Chondrocyte (in vitro differentiated cells): ENCODE measurements around the gene LIG4. TPM values are rescaled to one million over a fixed set of nuclear protein-coding genes. Genes with fewer than 3 reads are reported as not detected.

Source experiments
- DNase-seq: peaks from one replicate; pipeline ENCODE4 v3.0.0; 2021; ENCODE audit warnings: mixed read lengths, low spot score
- H3K27ac Mint-ChIP-seq: one replicate; pipeline ENCODE4 v1.8.0; 2021; ENCODE audit warnings: mild to moderate bottlenecking, moderate library complexity, mixed read lengths; ENCODE audit not compliant: unreplicated experiment
- H3K27me3 Mint-ChIP-seq: 2 replicates; pipeline ENCODE4 v1.8.0; 2021; ENCODE audit warnings: low read depth, mixed read lengths
- H3K36me3 Mint-ChIP-seq: 2 replicates; pipeline ENCODE4 v1.8.0; 2021; ENCODE audit warnings: low read depth, mixed read lengths
- H3K4me1 Mint-ChIP-seq: 2 replicates; pipeline ENCODE4 v1.8.0; 2021; ENCODE audit warnings: low read depth, mild to moderate bottlenecking, mixed read lengths
- H3K4me3 Mint-ChIP-seq: one replicate; pipeline ENCODE4 v1.8.0; 2021; ENCODE audit warnings: mild to moderate bottlenecking, moderate library complexity, mixed read lengths; ENCODE audit not compliant: unreplicated experiment
- H3K9me3 Mint-ChIP-seq: 2 replicates; pipeline ENCODE4 v1.8.0; 2021; ENCODE audit warnings: low read depth, mixed read lengths
- long read RNA-seq: library from polyadenylated mRNA; stranded (forward); transcript quantifications from one replicate; pipeline ENCODE4 v2.0.0, GENCODE V29; 2021
- total RNA-seq: library from RNA; stranded (reverse); gene quantifications from 3 replicates; pipeline ENCODE4 v1.2.1, GENCODE V29; 2021
- TF ChIP-seq, protein P1 (sequence below): fragments of 200-600 bp; sonication (generic); IDR thresholded peaks from 2 replicates; pipeline ENCODE4 v1.5.0; 2021; ENCODE audit warnings: antibody characterized with exemption, mild to moderate bottlenecking, moderate library complexity

Gene LIG4
- total RNA-seq: 10.2 to 13.3 TPM (median 10.7 TPM) in 3 replicates
- long read RNA-seq, full-length matches to known transcripts: 17 of 23 reads
- long read RNA-seq, partial matches to known transcripts: 0 of 23 reads
- long read RNA-seq, other reads (novel, unspliced or antisense): 6 of 23 reads

DNA sequence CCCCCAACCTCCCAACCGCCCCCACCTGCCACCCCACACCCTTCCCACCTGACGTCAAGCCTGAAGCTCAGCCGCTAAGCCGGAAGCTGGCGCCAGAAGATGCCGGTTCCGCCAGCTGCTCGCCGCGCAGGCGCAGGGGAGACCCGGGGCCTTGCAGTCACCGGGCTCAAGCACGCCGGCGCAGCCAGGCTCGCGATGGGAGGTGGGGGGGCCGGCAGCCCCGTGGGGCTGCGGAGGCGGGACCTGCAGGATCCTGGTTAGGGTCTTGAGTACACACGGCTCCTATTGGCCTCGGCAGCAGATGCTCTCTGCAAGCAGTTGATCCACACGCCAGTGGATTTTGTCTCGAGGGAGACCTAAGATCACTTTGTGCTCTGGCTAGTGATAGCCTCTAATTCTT is at the start of gene LIG4:
LIG4 (minus strand) TSS at position 101 of the 400 bp plus-strand sequence. CDS start 4,268 bp downstream, outside the sequence.
- no peaks in the 10 kb centered on the region for H3K27me3 Mint-ChIP-seq
- H3K4me1 Mint-ChIP-seq: peaks cover 45% of the 10 kb centered on the region
- TF ChIP-seq, protein P1, sequence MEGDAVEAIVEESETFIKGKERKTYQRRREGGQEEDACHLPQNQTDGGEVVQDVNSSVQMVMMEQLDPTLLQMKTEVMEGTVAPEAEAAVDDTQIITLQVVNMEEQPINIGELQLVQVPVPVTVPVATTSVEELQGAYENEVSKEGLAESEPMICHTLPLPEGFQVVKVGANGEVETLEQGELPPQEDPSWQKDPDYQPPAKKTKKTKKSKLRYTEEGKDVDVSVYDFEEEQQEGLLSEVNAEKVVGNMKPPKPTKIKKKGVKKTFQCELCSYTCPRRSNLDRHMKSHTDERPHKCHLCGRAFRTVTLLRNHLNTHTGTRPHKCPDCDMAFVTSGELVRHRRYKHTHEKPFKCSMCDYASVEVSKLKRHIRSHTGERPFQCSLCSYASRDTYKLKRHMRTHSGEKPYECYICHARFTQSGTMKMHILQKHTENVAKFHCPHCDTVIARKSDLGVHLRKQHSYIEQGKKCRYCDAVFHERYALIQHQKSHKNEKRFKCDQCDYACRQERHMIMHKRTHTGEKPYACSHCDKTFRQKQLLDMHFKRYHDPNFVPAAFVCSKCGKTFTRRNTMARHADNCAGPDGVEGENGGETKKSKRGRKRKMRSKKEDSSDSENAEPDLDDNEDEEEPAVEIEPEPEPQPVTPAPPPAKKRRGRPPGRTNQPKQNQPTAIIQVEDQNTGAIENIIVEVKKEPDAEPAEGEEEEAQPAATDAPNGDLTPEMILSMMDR: no peak
- H3K4me3 Mint-ChIP-seq: peak within 1 kb of the TSS; percentile 69
- peaks cover 9% of the 10 kb centered on the region for H3K36me3 Mint-ChIP-seq
- peak within 1 kb of the TSS; percentile 82 for H3K27ac Mint-ChIP-seq
- peak; percentile 97 for DNase-seq
- H3K9me3 Mint-ChIP-seq: no peaks in the 10 kb centered on the region

DNA sequence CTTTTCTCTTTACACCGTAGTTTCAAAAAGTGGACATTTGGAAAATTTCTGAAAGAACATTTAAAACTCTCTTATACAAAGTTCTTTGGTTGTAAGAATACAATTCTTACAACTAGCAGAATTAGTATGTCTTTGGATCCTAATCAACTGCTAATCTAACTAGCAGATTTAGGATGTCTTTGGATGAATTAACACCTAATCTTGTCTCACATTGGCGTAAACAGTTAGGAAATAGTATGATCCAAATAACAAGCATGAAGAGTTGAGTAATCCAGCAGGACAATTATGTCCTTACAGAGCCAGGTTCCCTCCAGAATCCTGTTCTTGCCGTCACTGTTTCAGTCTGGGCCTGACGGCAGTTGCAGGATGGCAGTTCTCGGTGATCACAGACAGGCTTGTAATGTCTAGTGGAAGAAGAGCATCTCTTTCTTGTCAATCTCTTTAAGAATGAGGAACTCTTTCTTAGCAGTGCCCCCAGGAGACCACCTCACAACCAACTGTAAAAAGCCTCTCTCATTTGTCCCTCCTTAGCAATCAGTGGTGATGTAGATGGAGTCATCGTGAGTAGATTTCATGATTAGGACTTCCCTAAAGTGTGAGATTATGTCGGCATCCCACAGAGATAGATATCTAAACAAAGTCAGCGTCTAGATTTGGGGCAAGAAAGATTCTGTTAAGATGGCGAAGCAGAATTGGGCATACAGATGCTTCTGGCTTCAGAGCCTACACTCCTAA is 48.5 kb upstream of the LIG4 start:
- H3K27me3 Mint-ChIP-seq: no peaks in the 10 kb centered on the region
- TF ChIP-seq, protein P1: no peak
- no peaks in the 10 kb centered on the region for H3K9me3 Mint-ChIP-seq
- H3K36me3 Mint-ChIP-seq: peaks cover 9% of the 10 kb centered on the region
- no peak overlapping the region for H3K27ac Mint-ChIP-seq
- DNase-seq: no peak
- H3K4me1 Mint-ChIP-seq: no peaks in the 10 kb centered on the region
- H3K4me3 Mint-ChIP-seq: no peak overlapping the region

DNA sequence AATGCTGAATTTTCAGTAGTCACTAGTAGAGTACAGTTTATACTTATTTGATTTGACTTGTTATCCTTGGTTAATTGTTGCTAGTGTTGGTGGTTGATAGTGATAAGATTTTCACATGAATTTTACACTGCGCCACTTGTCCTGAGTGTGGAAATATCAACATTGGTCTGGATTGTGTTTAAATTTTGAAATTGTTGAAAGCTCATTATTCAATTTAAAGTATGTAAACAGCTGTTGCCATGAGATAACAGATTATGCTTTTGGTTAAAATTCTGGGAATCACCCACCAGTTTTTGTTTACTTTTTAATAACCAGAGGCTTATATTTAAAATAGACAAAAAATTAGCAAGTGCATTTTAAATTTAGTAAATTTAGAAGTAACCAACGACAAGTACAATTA is 41.9 kb upstream of the LIG4 start:
- no peak overlapping the region for H3K4me3 Mint-ChIP-seq
- peaks cover 7% of the 10 kb centered on the region for H3K9me3 Mint-ChIP-seq
- TF ChIP-seq, protein P1: no peak
- no peaks in the 10 kb centered on the region for H3K27me3 Mint-ChIP-seq
- H3K4me1 Mint-ChIP-seq: no peaks in the 10 kb centered on the region
- H3K36me3 Mint-ChIP-seq: peaks cover 8% of the 10 kb centered on the region
- H3K27ac Mint-ChIP-seq: no peak overlapping the region
- no peak for DNase-seq

DNA sequence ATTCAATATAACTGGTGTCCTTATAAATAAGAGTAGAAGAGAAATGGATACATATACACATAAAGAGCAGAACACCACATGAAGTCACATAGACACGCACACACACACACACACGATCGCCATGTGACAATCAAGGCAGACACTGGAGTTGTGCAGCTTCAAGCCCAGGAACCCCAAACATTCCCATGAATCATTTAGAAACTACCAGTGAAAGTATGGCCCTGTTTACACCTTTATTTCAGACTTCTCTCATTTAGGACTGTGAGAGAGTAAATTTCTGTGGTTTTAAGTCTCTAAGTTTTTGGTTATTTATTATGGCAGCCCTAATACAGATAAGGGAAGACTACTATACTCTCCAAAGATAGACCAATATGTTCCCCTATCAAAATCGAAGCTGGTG is 33.8 kb upstream of the LIG4 start:
- Mint-ChIP-seq H3K27ac (no peak overlapping the region), H3K9me3 (peaks cover 46% of the 10 kb centered on the region), H3K36me3 (peaks cover 13% of the 10 kb centered on the region), H3K4me3 (no peak overlapping the region), H3K27me3 (no peaks in the 10 kb centered on the region), H3K4me1 (no peaks in the 10 kb centered on the region)
- no peak for DNase-seq
- TF ChIP-seq, protein P1: no peak

DNA sequence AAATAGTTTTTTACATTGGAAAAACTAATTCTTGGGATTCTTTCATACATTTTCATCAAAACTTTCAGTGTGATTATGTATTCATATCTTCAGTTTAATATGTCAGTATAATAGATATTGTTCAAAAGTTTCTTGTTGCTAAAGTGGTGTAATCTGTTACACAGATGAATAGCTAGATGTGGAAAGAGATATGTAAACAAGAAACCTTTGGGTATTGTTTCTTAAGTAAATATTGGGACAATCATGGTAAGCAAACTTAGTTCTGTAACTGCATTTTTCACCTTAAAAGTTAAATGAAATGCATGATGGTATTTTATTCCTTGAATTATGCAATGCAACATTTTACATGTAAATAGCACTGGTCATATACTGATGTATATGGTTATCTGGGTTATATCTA is 15.0 kb upstream of the LIG4 start:
- DNase-seq: no peak
- peaks cover 6% of the 10 kb centered on the region for H3K4me1 Mint-ChIP-seq
- TF ChIP-seq, protein P1: no peak
- H3K27ac Mint-ChIP-seq: no peak overlapping the region
- H3K36me3 Mint-ChIP-seq: peaks cover 4% of the 10 kb centered on the region
- no peak overlapping the region for H3K4me3 Mint-ChIP-seq
- H3K9me3 Mint-ChIP-seq: no peaks in the 10 kb centered on the region
- no peaks in the 10 kb centered on the region for H3K27me3 Mint-ChIP-seq
